ENCODE results near the gene TMEM44. TPM values are rescaled to one million over a fixed set of nuclear protein-coding genes. Genes with fewer than 3 reads are reported as not detected.

TMEM44 gene
- total RNA-seq, 4 donors from 2014 or later, result 8.1 to 17.7 (median 11.6) TPM

GRCh38 chr3:194675081-194675640, 41.9 kb upstream of the TMEM44 start:
- no peak for TF ChIP-seq CTCF (IDR thresholded peaks at IDR 0.05; ENCODE audit: low read depth)

GRCh38 chr3:194673761-194674160, 40.5 kb upstream of the TMEM44 start:
- TF ChIP-seq CTCF (IDR thresholded peaks at IDR 0.05; ENCODE audit: low read depth), result no peak

- TF ChIP-seq CTCF (IDR thresholded peaks at IDR 0.05; ENCODE audit: low read depth), result no peak
These were observed 39.7 kb upstream of the TMEM44 start for GRCh38 chr3:194672876-194673275.

- no peak for TF ChIP-seq CTCF (IDR thresholded peaks at IDR 0.05; ENCODE audit: low read depth)
These were observed 38.9 kb upstream of the TMEM44 start, which contains the start of gene LSG1 for GRCh38 chr3:194671900-194672808. TSS of gene LSG1 (minus strand) at chr3:194672191. CDS start at chr3:194672162, 29 bp downstream.

- TF ChIP-seq CTCF (IDR thresholded peaks at IDR 0.05; ENCODE audit: low read depth), result no peak
These were observed 38.3 kb upstream of the TMEM44 start for GRCh38 chr3:194671511-194671899.

- no peak for TF ChIP-seq CTCF (IDR thresholded peaks at IDR 0.05; ENCODE audit: low read depth)
These were observed 34.1 kb upstream of the TMEM44 start for GRCh38 chr3:194667363-194667762.

- TF ChIP-seq CTCF (IDR thresholded peaks at IDR 0.05; ENCODE audit: low read depth), result no peak
These were observed 31.6 kb upstream of the TMEM44 start for GRCh38 chr3:194664857-194665256.

Data from subcutaneous adipose tissue (tissue), 4 donors.